ENCODE results near the gene STARD7. TPM values are rescaled to one million over a fixed set of nuclear protein-coding genes. Genes with fewer than 3 reads are reported as not detected.

Gene STARD7
- total RNA-seq, 1 experiment from 2014 or later = 224 TPM

DNA sequence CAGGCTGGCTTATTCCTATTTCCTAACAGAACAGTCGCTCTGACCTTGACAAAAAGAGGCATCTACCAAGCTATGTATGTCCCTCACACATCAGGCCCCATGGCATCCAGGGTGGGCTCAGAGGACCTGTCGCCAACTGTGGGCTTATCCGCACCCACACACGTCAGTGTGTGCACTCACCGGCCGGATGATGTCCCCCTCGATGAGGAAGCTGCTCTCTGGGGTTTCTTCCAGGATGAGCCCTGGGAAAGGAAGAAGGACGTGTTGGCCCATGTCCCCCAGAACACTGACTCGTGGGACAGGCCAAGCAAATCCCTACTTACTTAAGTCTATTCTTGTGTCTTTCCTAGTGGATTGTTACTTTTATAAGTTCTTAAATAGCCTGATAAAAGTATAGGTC is 73.5 kb downstream of the STARD7 start:
- H3K9me3 ChIP-seq = no peaks in the 10 kb centered on the region
- Mint-ChIP-seq H3K27me3 (ENCODE audit: insufficient read depth, unreplicated experiment) (peaks cover 10% of the 10 kb centered on the region), H3K36me3 (ENCODE audit: insufficient read depth, unreplicated experiment) (peaks cover 10% of the 10 kb centered on the region), H3K4me1 (ENCODE audit: low read depth, unreplicated experiment) (peaks cover 6% of the 10 kb centered on the region), H3K4me3 (ENCODE audit: unreplicated experiment) (no peak overlapping the region), H3K27ac (ENCODE audit: unreplicated experiment) (no peak overlapping the region), H3K9me3 (ENCODE audit: unreplicated experiment) (no peaks in the 10 kb centered on the region)
- intact Hi-C loops (cut with micrococcal nuclease; ENCODE audit: unreplicated experiment) = no loop called here
- CTCF ChIA-PET = interaction anchor here (0.5 kb wide), 1 partner anchor 33 kb away, joined by 4 read pairs; no protein-coding TSS in a partner anchor
- H3K27me3 ChIP-seq (replicated peaks; ENCODE audit: control insufficient read depth, insufficient read depth, low read length) = no peaks in the 10 kb centered on the region
- no peak for DNase-seq
- TF ChIP-seq, protein P1, sequence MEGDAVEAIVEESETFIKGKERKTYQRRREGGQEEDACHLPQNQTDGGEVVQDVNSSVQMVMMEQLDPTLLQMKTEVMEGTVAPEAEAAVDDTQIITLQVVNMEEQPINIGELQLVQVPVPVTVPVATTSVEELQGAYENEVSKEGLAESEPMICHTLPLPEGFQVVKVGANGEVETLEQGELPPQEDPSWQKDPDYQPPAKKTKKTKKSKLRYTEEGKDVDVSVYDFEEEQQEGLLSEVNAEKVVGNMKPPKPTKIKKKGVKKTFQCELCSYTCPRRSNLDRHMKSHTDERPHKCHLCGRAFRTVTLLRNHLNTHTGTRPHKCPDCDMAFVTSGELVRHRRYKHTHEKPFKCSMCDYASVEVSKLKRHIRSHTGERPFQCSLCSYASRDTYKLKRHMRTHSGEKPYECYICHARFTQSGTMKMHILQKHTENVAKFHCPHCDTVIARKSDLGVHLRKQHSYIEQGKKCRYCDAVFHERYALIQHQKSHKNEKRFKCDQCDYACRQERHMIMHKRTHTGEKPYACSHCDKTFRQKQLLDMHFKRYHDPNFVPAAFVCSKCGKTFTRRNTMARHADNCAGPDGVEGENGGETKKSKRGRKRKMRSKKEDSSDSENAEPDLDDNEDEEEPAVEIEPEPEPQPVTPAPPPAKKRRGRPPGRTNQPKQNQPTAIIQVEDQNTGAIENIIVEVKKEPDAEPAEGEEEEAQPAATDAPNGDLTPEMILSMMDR (IDR thresholded peaks at IDR 0.05; ENCODE audit: insufficient read depth in 1 of 2, low read depth in 1 of 2, low read length in 1 of 2, severe bottlenecking in 1 of 2, unreplicated experiment in 1 of 2) = no peak
- H3K4me1 ChIP-seq = peaks cover 4% of the 10 kb centered on the region; the same call in 1 of the 2 replicates
- POLR2A ChIA-PET = no interaction called here
- no peaks in the 10 kb centered on the region for H3K36me3 ChIP-seq (ENCODE audit: control insufficient read depth, insufficient read depth, low read length)
- H3K4me3 ChIP-seq (ENCODE audit: low read depth, low read length) = no peak overlapping the region
- BruUV-seq (replicated peaks) = no TSS peak

Other genes starting within 250 kb of the STARD7 start
- 22.6 and 28.8 TPM in 2 replicates for gene ANKRD36C, start 217.0 kb downstream of the STARD7 start, total RNA-seq (2022)
- not detected in 2 replicates for gene GPAT2, start 173.9 kb downstream of the STARD7 start, total RNA-seq (2022)
- 0.12 and 0.20 TPM in 2 replicates for gene ADRA2B, start 92.3 kb downstream of the STARD7 start, total RNA-seq (2022)
- 0.23 TPM in 1 of 2 replicates, not detected in the other for gene ASTL, start 70.3 kb downstream of the STARD7 start, total RNA-seq (2022)
- gene DUSP2, start 63.4 kb downstream of the STARD7 start, total RNA-seq (2022) = 13.4 and 13.6 TPM in 2 replicates
- gene TMEM127, start 57.2 kb upstream of the STARD7 start, total RNA-seq (2022) = 43.3 and 49.1 TPM in 2 replicates
- 93.8 and 97.9 TPM in 2 replicates for gene CIAO1, start 57.4 kb upstream of the STARD7 start, total RNA-seq (2022)
- gene SNRNP200, start 96.7 kb upstream of the STARD7 start, total RNA-seq (2022) = 240 and 259 TPM in 2 replicates
- 1.9 and 3.1 TPM in 2 replicates for gene ITPRIPL1, start 116.5 kb upstream of the STARD7 start, total RNA-seq (2022)
- gene NCAPH, start 126.9 kb upstream of the STARD7 start, total RNA-seq (2022) = 55.2 and 61.3 TPM in 2 replicates